ENCODE data around the gene PHF2.

Gene PHF2

GRCh38 chr9:93576258-93577077, at the start of gene PHF2:
Gene PHF2 (plus strand): TSS chr9:93576584. CDS start chr9:93576774, 190 bp downstream.
- Histone ChIP-seq H3K9ac (ENCODE audit: low read depth, low read length) (peak within 1 kb of the TSS; percentile 70), H3K36me3 (ENCODE audit: control insufficient read depth, insufficient read depth, low read length) (no peaks in the 10 kb centered on the region), H3K4me3 (ENCODE audit: low read depth, low read length) (peak within 1 kb of the TSS; percentile 79), H3K4me1 (ENCODE audit: control insufficient read depth, insufficient read depth, low read length) (peaks cover 19% of the 10 kb centered on the region), H3K27ac (ENCODE audit: low read depth, low read length) (no peak within 1 kb of the TSS), H3K27me3 (ENCODE audit: control insufficient read depth, insufficient read depth, low read length) (peaks cover 4% of the 10 kb centered on the region), H3K9me3 (ENCODE audit: control insufficient read depth, insufficient read depth, low read length) (0 out of 2 replicates have a peak, but pooled peaks cover under 1% of the 10 kb centered on the region)

- no peak overlapping the region for H3K4me3 ChIP-seq (ENCODE audit: low read depth, low read length)
- H3K9ac ChIP-seq (ENCODE audit: low read depth, low read length) = no peak overlapping the region
- no peaks in the 10 kb centered on the region for H3K27me3 ChIP-seq (ENCODE audit: control insufficient read depth, insufficient read depth, low read length)
- peaks cover 94% of the 10 kb centered on the region for H3K36me3 ChIP-seq (ENCODE audit: control insufficient read depth, insufficient read depth, low read length)
- no peaks in the 10 kb centered on the region for H3K9me3 ChIP-seq (ENCODE audit: control insufficient read depth, insufficient read depth, low read length)
- no peaks in the 10 kb centered on the region for H3K4me1 ChIP-seq (ENCODE audit: control insufficient read depth, insufficient read depth, low read length)
- no peak overlapping the region for H3K27ac ChIP-seq (ENCODE audit: low read depth, low read length)
Observed at GRCh38 chr9:93531374-93531773, 45.0 kb upstream of the PHF2 start.

GRCh38 chr9:93532141-93532540, 44.2 kb upstream of the PHF2 start:
- Histone ChIP-seq H3K9me3 (ENCODE audit: control insufficient read depth, insufficient read depth, low read length) (no peaks in the 10 kb centered on the region), H3K27me3 (ENCODE audit: control insufficient read depth, insufficient read depth, low read length) (no peaks in the 10 kb centered on the region), H3K4me3 (ENCODE audit: low read depth, low read length) (no peak overlapping the region), H3K27ac (ENCODE audit: low read depth, low read length) (no peak overlapping the region), H3K36me3 (ENCODE audit: control insufficient read depth, insufficient read depth, low read length) (peaks cover 94% of the 10 kb centered on the region), H3K4me1 (ENCODE audit: control insufficient read depth, insufficient read depth, low read length) (no peaks in the 10 kb centered on the region), H3K9ac (ENCODE audit: low read depth, low read length) (no peak overlapping the region)

GRCh38 chr9:93533863-93534262, 42.5 kb upstream of the PHF2 start:
- H3K36me3 ChIP-seq (ENCODE audit: control insufficient read depth, insufficient read depth, low read length) = peaks cover 80% of the 10 kb centered on the region
- H3K4me1 ChIP-seq (ENCODE audit: control insufficient read depth, insufficient read depth, low read length) = no peaks in the 10 kb centered on the region
- no peak overlapping the region for H3K9ac ChIP-seq (ENCODE audit: low read depth, low read length)
- no peaks in the 10 kb centered on the region for H3K27me3 ChIP-seq (ENCODE audit: control insufficient read depth, insufficient read depth, low read length)
- no peak overlapping the region for H3K27ac ChIP-seq (ENCODE audit: low read depth, low read length)
- no peaks in the 10 kb centered on the region for H3K9me3 ChIP-seq (ENCODE audit: control insufficient read depth, insufficient read depth, low read length)
- no peak overlapping the region for H3K4me3 ChIP-seq (ENCODE audit: low read depth, low read length)

GRCh38 chr9:93536167-93536566, 40.2 kb upstream of the PHF2 start:
- Histone ChIP-seq H3K27ac (ENCODE audit: low read depth, low read length) (no peak overlapping the region), H3K9ac (ENCODE audit: low read depth, low read length) (no peak overlapping the region), H3K27me3 (ENCODE audit: control insufficient read depth, insufficient read depth, low read length) (no peaks in the 10 kb centered on the region), H3K9me3 (ENCODE audit: control insufficient read depth, insufficient read depth, low read length) (no peaks in the 10 kb centered on the region), H3K4me1 (ENCODE audit: control insufficient read depth, insufficient read depth, low read length) (no peaks in the 10 kb centered on the region), H3K36me3 (ENCODE audit: control insufficient read depth, insufficient read depth, low read length) (peaks cover 74% of the 10 kb centered on the region), H3K4me3 (ENCODE audit: low read depth, low read length) (no peak overlapping the region)

- H3K9me3 ChIP-seq (ENCODE audit: control insufficient read depth, insufficient read depth, low read length) = no peaks in the 10 kb centered on the region
- no peaks in the 10 kb centered on the region for H3K27me3 ChIP-seq (ENCODE audit: control insufficient read depth, insufficient read depth, low read length)
- peaks cover 73% of the 10 kb centered on the region for H3K36me3 ChIP-seq (ENCODE audit: control insufficient read depth, insufficient read depth, low read length)
- no peak overlapping the region for H3K4me3 ChIP-seq (ENCODE audit: low read depth, low read length)
- 0 out of 2 replicates have a peak, but pooled peaks cover 2% of the 10 kb centered on the region for H3K4me1 ChIP-seq (ENCODE audit: control insufficient read depth, insufficient read depth, low read length)
- no peak overlapping the region for H3K27ac ChIP-seq (ENCODE audit: low read depth, low read length)
- no peak overlapping the region for H3K9ac ChIP-seq (ENCODE audit: low read depth, low read length)
Observed at GRCh38 chr9:93536874-93537273, 39.5 kb upstream of the PHF2 start.

GRCh38 chr9:93540305-93540704, 36.1 kb upstream of the PHF2 start:
- Histone ChIP-seq H3K4me3 (ENCODE audit: low read depth, low read length) (no peak overlapping the region), H3K27me3 (ENCODE audit: control insufficient read depth, insufficient read depth, low read length) (no peaks in the 10 kb centered on the region), H3K9ac (ENCODE audit: low read depth, low read length) (no peak overlapping the region), H3K36me3 (ENCODE audit: control insufficient read depth, insufficient read depth, low read length) (peaks cover 72% of the 10 kb centered on the region), H3K9me3 (ENCODE audit: control insufficient read depth, insufficient read depth, low read length) (no peaks in the 10 kb centered on the region), H3K4me1 (ENCODE audit: control insufficient read depth, insufficient read depth, low read length) (0 out of 2 replicates have a peak, but pooled peaks cover 2% of the 10 kb centered on the region), H3K27ac (ENCODE audit: low read depth, low read length) (no peak overlapping the region)

GRCh38 chr9:93541005-93541404, 35.4 kb upstream of the PHF2 start:
- Histone ChIP-seq H3K4me3 (ENCODE audit: low read depth, low read length) (no peak overlapping the region), H3K27me3 (ENCODE audit: control insufficient read depth, insufficient read depth, low read length) (no peaks in the 10 kb centered on the region), H3K4me1 (ENCODE audit: control insufficient read depth, insufficient read depth, low read length) (0 out of 2 replicates have a peak, but pooled peaks cover 2% of the 10 kb centered on the region), H3K36me3 (ENCODE audit: control insufficient read depth, insufficient read depth, low read length) (peaks cover 67% of the 10 kb centered on the region), H3K27ac (ENCODE audit: low read depth, low read length) (no peak overlapping the region), H3K9ac (ENCODE audit: low read depth, low read length) (no peak overlapping the region), H3K9me3 (ENCODE audit: control insufficient read depth, insufficient read depth, low read length) (no peaks in the 10 kb centered on the region)

GRCh38 chr9:93541581-93542349, 34.6 kb upstream of the PHF2 start:
- H3K9me3 ChIP-seq (ENCODE audit: control insufficient read depth, insufficient read depth, low read length) = no peaks in the 10 kb centered on the region
- H3K9ac ChIP-seq (ENCODE audit: low read depth, low read length) = no peak overlapping the region
- no peaks in the 10 kb centered on the region for H3K27me3 ChIP-seq (ENCODE audit: control insufficient read depth, insufficient read depth, low read length)
- H3K4me3 ChIP-seq (ENCODE audit: low read depth, low read length) = no peak overlapping the region
- no peak overlapping the region for H3K27ac ChIP-seq (ENCODE audit: low read depth, low read length)
- peaks cover 68% of the 10 kb centered on the region for H3K36me3 ChIP-seq (ENCODE audit: control insufficient read depth, insufficient read depth, low read length)
- 0 out of 2 replicates have a peak, but pooled peaks cover 2% of the 10 kb centered on the region for H3K4me1 ChIP-seq (ENCODE audit: control insufficient read depth, insufficient read depth, low read length)

- 0 out of 2 replicates have a peak, but pooled peaks cover 2% of the 10 kb centered on the region for H3K4me1 ChIP-seq (ENCODE audit: control insufficient read depth, insufficient read depth, low read length)
Observed at GRCh38 chr9:93543117-93543516, 33.3 kb upstream of the PHF2 start.

GRCh38 chr9:93546356-93546755, 30.0 kb upstream of the PHF2 start:
- Histone ChIP-seq H3K9me3 (ENCODE audit: control insufficient read depth, insufficient read depth, low read length) (no peaks in the 10 kb centered on the region), H3K9ac (ENCODE audit: low read depth, low read length) (no peak overlapping the region), H3K36me3 (ENCODE audit: control insufficient read depth, insufficient read depth, low read length) (peaks cover 75% of the 10 kb centered on the region), H3K4me3 (ENCODE audit: low read depth, low read length) (no peak overlapping the region), H3K27ac (ENCODE audit: low read depth, low read length) (no peak overlapping the region), H3K4me1 (ENCODE audit: control insufficient read depth, insufficient read depth, low read length) (0 out of 2 replicates have a peak, but pooled peaks cover 2% of the 10 kb centered on the region), H3K27me3 (ENCODE audit: control insufficient read depth, insufficient read depth, low read length) (no peaks in the 10 kb centered on the region)

More at GRCh38 chr9:93543117-93543516, 33.3 kb upstream of the PHF2 start:
- Histone ChIP-seq H3K9ac (ENCODE audit: low read depth, low read length) (no peak overlapping the region), H3K4me3 (ENCODE audit: low read depth, low read length) (no peak overlapping the region), H3K27ac (ENCODE audit: low read depth, low read length) (no peak overlapping the region), H3K9me3 (ENCODE audit: control insufficient read depth, insufficient read depth, low read length) (no peaks in the 10 kb centered on the region), H3K27me3 (ENCODE audit: control insufficient read depth, insufficient read depth, low read length) (no peaks in the 10 kb centered on the region), H3K36me3 (ENCODE audit: control insufficient read depth, insufficient read depth, low read length) (peaks cover 74% of the 10 kb centered on the region)
